ENCODE results near the gene SCAP.
"Not testable (repeated sequence)": the region's sequence is repeated elsewhere in the genome, so short reads cannot be mapped to it uniquely, and the experiment has no call there.

GRCh38 chr3:47468315-47468714 lies 7.4 kb downstream of the SCAP start:
- TF ChIP-seq, protein P1, sequence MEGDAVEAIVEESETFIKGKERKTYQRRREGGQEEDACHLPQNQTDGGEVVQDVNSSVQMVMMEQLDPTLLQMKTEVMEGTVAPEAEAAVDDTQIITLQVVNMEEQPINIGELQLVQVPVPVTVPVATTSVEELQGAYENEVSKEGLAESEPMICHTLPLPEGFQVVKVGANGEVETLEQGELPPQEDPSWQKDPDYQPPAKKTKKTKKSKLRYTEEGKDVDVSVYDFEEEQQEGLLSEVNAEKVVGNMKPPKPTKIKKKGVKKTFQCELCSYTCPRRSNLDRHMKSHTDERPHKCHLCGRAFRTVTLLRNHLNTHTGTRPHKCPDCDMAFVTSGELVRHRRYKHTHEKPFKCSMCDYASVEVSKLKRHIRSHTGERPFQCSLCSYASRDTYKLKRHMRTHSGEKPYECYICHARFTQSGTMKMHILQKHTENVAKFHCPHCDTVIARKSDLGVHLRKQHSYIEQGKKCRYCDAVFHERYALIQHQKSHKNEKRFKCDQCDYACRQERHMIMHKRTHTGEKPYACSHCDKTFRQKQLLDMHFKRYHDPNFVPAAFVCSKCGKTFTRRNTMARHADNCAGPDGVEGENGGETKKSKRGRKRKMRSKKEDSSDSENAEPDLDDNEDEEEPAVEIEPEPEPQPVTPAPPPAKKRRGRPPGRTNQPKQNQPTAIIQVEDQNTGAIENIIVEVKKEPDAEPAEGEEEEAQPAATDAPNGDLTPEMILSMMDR (IDR thresholded peaks at IDR 0.05 in 2 of 3, conservative IDR thresholded peaks at IDR 0.05 in 1 of 3; ENCODE audit: borderline replicate concordance in 1 of 3, insufficient read depth in 1 of 3, low read depth in 2 of 3, low read length in 2 of 3): not testable (repeated sequence)
- not testable (repeated sequence) for TF ChIP-seq POLR2A (IDR thresholded peaks at IDR 0.05; ENCODE audit: borderline replicate concordance, extremely low read depth, insufficient read depth, insufficient read length); JUND (IDR thresholded peaks at IDR 0.05); EZH2 (IDR thresholded peaks at IDR 0.05); YY1 (IDR thresholded peaks at IDR 0.05; ENCODE audit: extremely low read depth, insufficient replicate concordance, low read depth, low read length); SP1 (IDR thresholded peaks at IDR 0.05; ENCODE audit: low read depth); ZNF274 (IDR thresholded peaks at IDR 0.05; ENCODE audit: low read depth, low read length); POLR2AphosphoS5 (IDR thresholded peaks at IDR 0.05; ENCODE audit: low read depth, low read length); CEBPB (IDR thresholded peaks at IDR 0.05; ENCODE audit: low read depth); ZBTB33 (IDR thresholded peaks at IDR 0.05; ENCODE audit: extremely low read depth, insufficient replicate concordance, low read length); ZFX (IDR thresholded peaks at IDR 0.05)
- TF ChIP-seq, protein P2, sequence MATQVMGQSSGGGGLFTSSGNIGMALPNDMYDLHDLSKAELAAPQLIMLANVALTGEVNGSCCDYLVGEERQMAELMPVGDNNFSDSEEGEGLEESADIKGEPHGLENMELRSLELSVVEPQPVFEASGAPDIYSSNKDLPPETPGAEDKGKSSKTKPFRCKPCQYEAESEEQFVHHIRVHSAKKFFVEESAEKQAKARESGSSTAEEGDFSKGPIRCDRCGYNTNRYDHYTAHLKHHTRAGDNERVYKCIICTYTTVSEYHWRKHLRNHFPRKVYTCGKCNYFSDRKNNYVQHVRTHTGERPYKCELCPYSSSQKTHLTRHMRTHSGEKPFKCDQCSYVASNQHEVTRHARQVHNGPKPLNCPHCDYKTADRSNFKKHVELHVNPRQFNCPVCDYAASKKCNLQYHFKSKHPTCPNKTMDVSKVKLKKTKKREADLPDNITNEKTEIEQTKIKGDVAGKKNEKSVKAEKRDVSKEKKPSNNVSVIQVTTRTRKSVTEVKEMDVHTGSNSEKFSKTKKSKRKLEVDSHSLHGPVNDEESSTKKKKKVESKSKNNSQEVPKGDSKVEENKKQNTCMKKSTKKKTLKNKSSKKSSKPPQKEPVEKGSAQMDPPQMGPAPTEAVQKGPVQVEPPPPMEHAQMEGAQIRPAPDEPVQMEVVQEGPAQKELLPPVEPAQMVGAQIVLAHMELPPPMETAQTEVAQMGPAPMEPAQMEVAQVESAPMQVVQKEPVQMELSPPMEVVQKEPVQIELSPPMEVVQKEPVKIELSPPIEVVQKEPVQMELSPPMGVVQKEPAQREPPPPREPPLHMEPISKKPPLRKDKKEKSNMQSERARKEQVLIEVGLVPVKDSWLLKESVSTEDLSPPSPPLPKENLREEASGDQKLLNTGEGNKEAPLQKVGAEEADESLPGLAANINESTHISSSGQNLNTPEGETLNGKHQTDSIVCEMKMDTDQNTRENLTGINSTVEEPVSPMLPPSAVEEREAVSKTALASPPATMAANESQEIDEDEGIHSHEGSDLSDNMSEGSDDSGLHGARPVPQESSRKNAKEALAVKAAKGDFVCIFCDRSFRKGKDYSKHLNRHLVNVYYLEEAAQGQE (IDR thresholded peaks at IDR 0.05; ENCODE audit: low read depth): not testable (repeated sequence)

All from HCT116 (cell line).